Measurements from ENCODE around the gene LTBP2.

LTBP2 gene

GRCh38 chr14:74605531-74606223 is 6.4 kb downstream of the LTBP2 start:
- no peak for TF ChIP-seq CTCF (conservative IDR thresholded peaks at IDR 0.05; ENCODE audit: low read length)
- no peak overlapping the region for H3K4me3 ChIP-seq (ENCODE audit: low read length)
- no peak for DNase-seq (ENCODE audit: low read depth)

GRCh38 chr14:74604911-74605310 is 7.1 kb downstream of the LTBP2 start:
- peak; percentile 89 for DNase-seq (ENCODE audit: low read depth)
- H3K4me3 ChIP-seq (ENCODE audit: low read length) = no peak overlapping the region
- no peak for TF ChIP-seq CTCF (conservative IDR thresholded peaks at IDR 0.05; ENCODE audit: low read length)

GRCh38 chr14:74604157-74604556 is 7.9 kb downstream of the LTBP2 start:
- DNase-seq (ENCODE audit: low read depth) = no peak
- TF ChIP-seq CTCF (conservative IDR thresholded peaks at IDR 0.05; ENCODE audit: low read length) = no peak
- H3K4me3 ChIP-seq (ENCODE audit: low read length) = no peak overlapping the region

GRCh38 chr14:74601982-74602381 is 10.1 kb downstream of the LTBP2 start:
- H3K4me3 ChIP-seq (ENCODE audit: low read length) = no peak overlapping the region
- TF ChIP-seq CTCF (conservative IDR thresholded peaks at IDR 0.05; ENCODE audit: low read length) = no peak
- DNase-seq (ENCODE audit: low read depth) = no peak

- TF ChIP-seq CTCF (conservative IDR thresholded peaks at IDR 0.05; ENCODE audit: low read length) = no peak
- no peak overlapping the region for H3K4me3 ChIP-seq (ENCODE audit: low read length)
- no peak for DNase-seq (ENCODE audit: low read depth)
Measured at GRCh38 chr14:74599946-74600345, 12.1 kb downstream of the LTBP2 start.

- peak; percentile 69 for DNase-seq (ENCODE audit: low read depth)
- TF ChIP-seq CTCF (conservative IDR thresholded peaks at IDR 0.05; ENCODE audit: low read length) = no peak
- H3K4me3 ChIP-seq (ENCODE audit: low read length) = no peak overlapping the region
Measured at GRCh38 chr14:74599321-74599761, 12.7 kb downstream of the LTBP2 start.

GRCh38 chr14:74596741-74597450 is 15.1 kb downstream of the LTBP2 start:
- no peak for TF ChIP-seq CTCF (conservative IDR thresholded peaks at IDR 0.05; ENCODE audit: low read length)
- peak; percentile 93 for DNase-seq (ENCODE audit: low read depth)
- no peak overlapping the region for H3K4me3 ChIP-seq (ENCODE audit: low read length)
